Epithelial cell of proximal tubule (primary cell): ENCODE measurements around the gene UTP25. TPM values are rescaled to one million over a fixed set of nuclear protein-coding genes. Genes with fewer than 3 reads are reported as not detected.
A peak's percentile ranks its signal among the peaks of the same experiment; 100 is the strongest.
"Not testable (repeated sequence)": the region's sequence is repeated elsewhere in the genome, so short reads cannot be mapped to it uniquely, and the experiment has no call there.

Source experiments
- DNase-seq: peaks from one replicate; pipeline ENCODE4 v3.0.0-alpha.2; 2011; ENCODE audit warnings: low read depth
- H3K4me3 ChIP-seq: 2 replicates; pipeline ENCODE4 v1.5.1; 2011; ENCODE audit warnings: low read depth, mild to moderate bottlenecking, low read length
- total RNA-seq: library from RNA; depleted of rRNA; stranded (reverse); fragments of >200 nt; gene quantifications from 2 replicates; pipeline ENCODE4 v1.2.3, GENCODE V29; 2015
- TF ChIP-seq, protein P1 (sequence below): conservative IDR thresholded peaks from 2 replicates; pipeline ENCODE4 v1.5.1; 2012; ENCODE audit warnings: low read depth, mild to moderate bottlenecking, low read length

Gene UTP25
- total RNA-seq, 1 donor from 2014 or later, result 7.5 TPM

DNA sequence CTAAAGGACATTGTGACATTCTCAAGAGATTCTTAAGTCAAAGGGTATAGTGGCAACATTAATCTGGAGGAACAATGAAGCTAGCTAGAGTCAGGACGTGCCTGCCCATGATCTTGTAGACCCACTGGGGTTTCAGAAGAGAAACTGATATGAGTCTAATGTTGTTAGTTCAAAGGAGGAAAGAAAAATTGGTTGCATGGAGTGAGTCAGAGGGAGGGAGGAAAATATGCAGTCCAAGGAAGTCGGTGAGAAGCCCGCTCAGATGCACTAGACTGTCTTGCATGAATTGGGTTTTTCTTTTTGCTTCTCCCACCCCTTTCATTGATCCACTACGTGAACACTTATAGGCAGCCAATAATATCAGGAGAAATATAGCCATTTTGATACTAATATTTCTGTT lies 56.5 kb downstream of the UTP25 start:
- no peak for DNase-seq
- no peak overlapping the region for H3K4me3 ChIP-seq
- TF ChIP-seq, protein P1, sequence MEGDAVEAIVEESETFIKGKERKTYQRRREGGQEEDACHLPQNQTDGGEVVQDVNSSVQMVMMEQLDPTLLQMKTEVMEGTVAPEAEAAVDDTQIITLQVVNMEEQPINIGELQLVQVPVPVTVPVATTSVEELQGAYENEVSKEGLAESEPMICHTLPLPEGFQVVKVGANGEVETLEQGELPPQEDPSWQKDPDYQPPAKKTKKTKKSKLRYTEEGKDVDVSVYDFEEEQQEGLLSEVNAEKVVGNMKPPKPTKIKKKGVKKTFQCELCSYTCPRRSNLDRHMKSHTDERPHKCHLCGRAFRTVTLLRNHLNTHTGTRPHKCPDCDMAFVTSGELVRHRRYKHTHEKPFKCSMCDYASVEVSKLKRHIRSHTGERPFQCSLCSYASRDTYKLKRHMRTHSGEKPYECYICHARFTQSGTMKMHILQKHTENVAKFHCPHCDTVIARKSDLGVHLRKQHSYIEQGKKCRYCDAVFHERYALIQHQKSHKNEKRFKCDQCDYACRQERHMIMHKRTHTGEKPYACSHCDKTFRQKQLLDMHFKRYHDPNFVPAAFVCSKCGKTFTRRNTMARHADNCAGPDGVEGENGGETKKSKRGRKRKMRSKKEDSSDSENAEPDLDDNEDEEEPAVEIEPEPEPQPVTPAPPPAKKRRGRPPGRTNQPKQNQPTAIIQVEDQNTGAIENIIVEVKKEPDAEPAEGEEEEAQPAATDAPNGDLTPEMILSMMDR, result no peak

DNA sequence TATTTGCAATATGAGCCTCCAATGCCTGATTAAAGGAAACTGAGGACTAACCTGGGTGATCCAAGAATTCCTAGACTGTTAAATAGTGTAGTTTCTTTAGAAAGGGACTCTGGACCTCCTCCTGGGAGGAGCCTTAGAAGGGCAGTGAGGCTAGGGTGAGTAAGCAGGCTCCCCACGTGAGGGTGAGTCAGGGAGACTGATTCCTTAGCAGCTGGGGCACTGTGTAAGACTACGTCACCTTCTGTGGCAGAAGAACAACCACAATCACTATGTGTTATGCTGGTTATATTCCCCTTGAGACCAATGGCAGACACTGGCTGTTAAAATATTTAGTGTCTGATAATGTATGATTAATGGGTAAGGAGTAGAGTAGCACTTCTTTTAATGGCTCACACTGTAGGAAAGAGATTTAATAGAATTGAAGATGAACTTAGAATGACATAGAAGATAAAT lies 56.9 kb downstream of the UTP25 start:
- TF ChIP-seq, protein P1, result no peak
- DNase-seq, result peak; percentile 97
- H3K4me3 ChIP-seq, result no peak overlapping the region

DNA sequence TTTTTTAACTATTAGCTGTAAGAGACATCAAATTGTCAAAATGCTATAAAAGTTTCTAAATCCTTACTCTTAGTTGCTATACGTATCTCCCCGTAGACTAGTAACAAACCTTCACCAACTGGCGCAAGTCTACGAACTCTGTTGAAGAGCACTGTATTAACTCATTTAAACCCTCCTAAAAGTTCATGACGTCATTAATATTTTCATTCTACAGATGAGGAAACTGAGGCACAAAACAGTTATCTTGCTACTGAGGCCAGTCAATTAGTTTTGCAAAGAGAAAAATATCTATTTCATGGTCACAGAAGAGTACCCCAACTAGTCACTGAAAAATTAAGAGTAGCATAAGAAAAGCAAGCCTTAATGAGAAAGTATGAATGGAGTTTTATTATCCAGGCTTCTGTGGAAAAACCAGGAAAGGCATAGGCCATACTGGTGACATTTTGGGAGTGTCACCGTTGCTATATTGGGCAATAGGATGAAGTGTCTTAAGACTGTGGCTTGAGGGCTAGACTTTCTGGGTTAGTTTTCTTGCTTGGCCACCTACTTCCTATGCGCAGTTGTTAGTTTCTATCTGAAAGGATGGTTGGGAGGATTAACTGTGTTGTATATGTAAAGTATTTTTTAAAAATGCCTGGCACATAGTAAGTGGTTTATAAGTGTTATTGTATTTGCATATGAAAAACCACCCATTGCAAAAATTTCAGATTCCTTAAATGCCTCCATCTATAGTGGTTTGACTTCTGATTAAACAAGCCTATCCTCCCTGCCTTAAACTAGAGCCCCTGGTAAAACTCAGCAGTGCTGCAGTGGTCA lies 57.8 kb downstream of the UTP25 start:
- no peak overlapping the region for H3K4me3 ChIP-seq
- TF ChIP-seq, protein P1, result no peak
- DNase-seq, result no peak

DNA sequence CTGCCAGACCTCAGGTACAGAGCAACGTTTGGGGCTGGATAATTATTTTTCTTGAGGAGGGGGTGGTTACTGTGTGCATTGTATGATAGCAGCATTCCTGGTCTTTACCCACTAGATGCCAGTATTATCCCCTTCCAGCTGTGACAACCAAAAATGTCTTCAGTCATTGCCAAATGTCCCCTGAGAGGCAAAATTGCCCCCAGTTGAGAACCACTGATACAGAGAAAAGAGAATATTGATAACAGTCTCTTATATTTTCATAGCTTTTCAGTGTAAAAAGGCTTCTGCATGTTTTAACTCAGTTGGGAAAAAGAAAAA lies 58.4 kb downstream of the UTP25 start:
- no peak overlapping the region for H3K4me3 ChIP-seq
- DNase-seq, result no peak
- TF ChIP-seq, protein P1, result peak; percentile 62

DNA sequence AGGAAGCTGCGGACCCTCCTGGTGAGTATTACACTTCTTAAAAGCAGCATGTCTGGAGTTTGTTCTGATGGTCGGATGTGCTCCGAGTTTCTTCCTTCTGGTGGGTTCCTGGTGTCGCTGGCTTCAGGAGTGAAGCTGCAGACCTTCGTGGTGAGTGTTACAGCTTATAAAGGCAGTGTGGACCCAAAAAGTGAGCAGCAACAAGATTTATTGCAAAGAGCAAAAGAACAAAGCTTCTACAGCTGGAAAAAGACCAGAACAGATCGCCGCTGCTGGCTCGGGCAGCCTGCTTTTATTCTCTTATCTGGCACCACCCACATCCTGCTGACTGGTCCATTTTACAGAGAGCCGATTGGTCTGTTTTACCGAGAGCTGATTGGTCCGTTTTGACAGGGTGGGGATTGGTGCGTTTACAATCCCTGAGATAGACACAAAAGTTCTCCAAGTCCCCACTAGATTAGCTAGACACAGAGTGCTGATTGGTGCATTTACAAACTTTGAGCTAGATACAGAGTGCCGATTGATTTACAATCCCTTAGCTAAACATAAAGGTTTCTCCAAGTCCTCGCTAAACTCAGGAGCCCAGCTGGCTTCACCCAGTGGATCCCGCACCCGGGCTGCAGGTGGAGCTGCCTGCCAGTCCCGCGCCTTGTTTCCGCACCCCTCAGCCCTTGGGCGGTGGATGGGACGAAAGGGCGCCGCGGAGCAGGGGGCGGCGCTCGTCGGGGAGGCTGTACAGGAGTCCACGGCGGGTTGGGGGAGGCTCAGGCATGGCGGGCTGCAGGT lies 60.7 kb downstream of the UTP25 start:
- not testable (repeated sequence) for DNase-seq, H3K4me3 ChIP-seq

DNA sequence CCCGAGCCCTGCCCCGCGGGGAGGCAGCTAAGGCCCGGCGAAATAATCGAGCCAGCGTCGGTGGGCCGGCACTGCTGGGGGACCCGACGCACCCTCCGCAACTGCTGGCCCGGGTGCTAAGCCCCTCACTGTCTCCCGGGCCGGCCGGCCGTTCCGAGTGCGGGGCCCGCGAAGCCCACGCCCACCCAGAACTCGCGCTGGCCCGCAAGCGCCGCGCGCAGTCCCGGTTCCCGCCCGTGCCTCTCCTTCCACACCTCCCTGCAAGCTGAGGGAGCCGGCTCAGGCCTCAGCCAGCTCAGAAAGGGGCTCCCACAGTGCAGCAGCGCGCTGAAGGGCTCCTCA lies 61.3 kb downstream of the UTP25 start:
- DNase-seq, result no peak
- TF ChIP-seq, protein P1, result no peak
- no peak overlapping the region for H3K4me3 ChIP-seq

DNA sequence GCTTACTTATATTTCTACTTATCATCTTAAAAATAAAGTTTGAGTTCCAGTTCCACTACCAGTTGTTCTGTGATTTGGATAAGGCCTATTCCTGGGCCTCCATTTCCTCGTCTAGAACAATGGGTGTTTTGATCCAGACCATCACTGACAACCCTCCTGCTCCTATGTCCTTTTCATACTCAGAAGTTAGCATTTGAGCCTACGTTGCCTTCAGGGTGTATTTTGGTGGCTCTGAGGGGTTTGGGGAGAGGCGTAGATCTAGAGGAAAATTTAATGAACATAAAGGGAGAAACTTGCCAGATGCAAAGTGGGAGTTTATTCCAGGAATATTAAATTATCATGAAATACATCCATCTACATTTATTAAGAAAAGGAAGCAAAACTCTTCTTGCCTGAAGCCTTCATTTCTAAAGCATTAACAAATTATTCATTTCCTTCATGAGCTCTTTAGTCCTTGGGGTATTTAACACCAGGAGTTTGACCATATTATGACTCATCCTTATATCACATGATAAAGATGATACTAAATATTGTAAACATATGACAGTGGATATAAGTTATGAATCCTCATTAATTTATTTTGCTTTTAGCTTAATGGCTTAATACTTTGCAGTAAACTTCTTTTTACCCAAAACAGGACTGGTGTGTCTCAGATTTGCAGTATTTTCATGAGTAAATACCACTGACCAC lies 63.0 kb downstream of the UTP25 start:
- H3K4me3 ChIP-seq, result no peak overlapping the region
- TF ChIP-seq, protein P1, result no peak
- DNase-seq, result no peak
